Smooth muscle cell (in vitro differentiated cells): ENCODE results near the gene NOXRED1. TPM values are rescaled to one million over a fixed set of nuclear protein-coding genes. Genes with fewer than 3 reads are reported as not detected.

Experiments used
- DNase-seq: peaks from one replicate; lab custom pipeline; 2025; ENCODE audit not compliant: unreplicated experiment; lab: John Stamatoyannopoulos, UW
- H2AFZ ChIP-seq: fragments of 200-600 bp; sonication (generic); 2 replicates; pipeline ENCODE4 v1.6.0; 2016; ENCODE audit warnings: antibody characterized with exemption, low read depth, mild to moderate bottlenecking
- H3F3A ChIP-seq: fragments of 200-600 bp; sonication (generic); 2 replicates; pipeline ENCODE4 v1.6.0; 2017; ENCODE audit warnings: antibody characterized with exemption, low read depth
- H3K27ac ChIP-seq: fragments of 200-600 bp; sonication (generic); 2 replicates; pipeline ENCODE4 v1.5.1; 2016; ENCODE audit warnings: low read depth, mild to moderate bottlenecking
- H3K27me3 ChIP-seq: fragments of 200-600 bp; sonication (generic); 2 replicates; pipeline ENCODE4 v1.6.1; 2016; ENCODE audit warnings: low read depth, mild to moderate bottlenecking
- H3K36me3 ChIP-seq: fragments of 200-600 bp; sonication (generic); 2 replicates; pipeline ENCODE4 v1.5.1; 2016; ENCODE audit warnings: low read depth
- H3K4me1 ChIP-seq: fragments of 200-600 bp; sonication (generic); 2 replicates; pipeline ENCODE4 v1.5.1; 2016; ENCODE audit warnings: low read depth
- H3K4me2 ChIP-seq: fragments of 200-600 bp; sonication (generic); 2 replicates; pipeline ENCODE4 v1.6.0; 2016; ENCODE audit warnings: mild to moderate bottlenecking
- H3K4me3 ChIP-seq: fragments of 200-600 bp; sonication (generic); 2 replicates; pipeline ENCODE4 v1.5.1; 2016; ENCODE audit warnings: mild to moderate bottlenecking
- H3K79me2 ChIP-seq: fragments of 200-600 bp; sonication (generic); 2 replicates; pipeline ENCODE4 v1.6.0; 2016; ENCODE audit warnings: low read depth, mild to moderate bottlenecking
- H3K9ac ChIP-seq: fragments of 200-600 bp; sonication (generic); 2 replicates; pipeline ENCODE4 v1.6.0; 2016; ENCODE audit warnings: low read depth
- H3K9me3 ChIP-seq: fragments of 200-600 bp; sonication (generic); replicated peaks from 2 replicates; pipeline ENCODE4 v1.5.1; 2016; ENCODE audit warnings: low read depth
- H4K20me1 ChIP-seq: fragments of 200-600 bp; sonication (generic); 2 replicates; pipeline ENCODE4 v1.6.0; 2016; ENCODE audit warnings: low read depth
- CTCF ChIP-seq: fragments of 200-600 bp; sonication (generic); IDR thresholded peaks from 2 replicates; pipeline ENCODE4 v1.5.1; 2017; ENCODE audit warnings: borderline replicate concordance, mild to moderate bottlenecking, antibody characterized with exemption; ENCODE audit not compliant: insufficient read depth, poor library complexity, severe bottlenecking
- WGBS: methylation state at CpG from one replicate; pipeline ENCODE4 v1.1.7; 2016; ENCODE audit warnings: low lambda C conversion rate; 5-methylcytosine and 5-hydroxymethylcytosine counted together
- polyA plus RNA-seq: library from polyadenylated mRNA; unstranded; fragments of >200 nt; fragmentation: Nextera tagmentation; extraction: Ambion mirVana; gene quantifications from 2 replicates; pipeline ENCODE4 v1.2.1, GENCODE V29; 2016
- total RNA-seq: library from RNA; depleted of rRNA; stranded (reverse); fragments of >200 nt; gene quantifications from 2 replicates; pipeline ENCODE4 v1.2.3, GENCODE V29; 2014

Gene NOXRED1
- total RNA-seq, result 0.36 and 0.49 TPM in 2 replicates
- 0.14 and 0.33 TPM in 2 replicates for polyA plus RNA-seq

GRCh38 chr14:77423423-77423822 lies at the start of gene NOXRED1:
TSS of gene NOXRED1 (minus strand) at chr14:77423523. CDS start at chr14:77422889, 634 bp downstream.
- WGBS, result 97% methylated on average over 1 of the region's 1 CpG

GRCh38 chr14:77470224-77470870 lies 47.0 kb upstream of the NOXRED1 start:
- Histone ChIP-seq H3K9ac (no peak overlapping the region), H4K20me1 (no peaks in the 10 kb centered on the region), H2AFZ (no peak overlapping the region), H3F3A (no peaks in the 10 kb centered on the region), H3K4me1 (no peaks in the 10 kb centered on the region), H3K36me3 (peaks cover 15% of the 10 kb centered on the region), H3K27me3 (no peaks in the 10 kb centered on the region), H3K27ac (no peak overlapping the region), H3K9me3 (no peaks in the 10 kb centered on the region), H3K79me2 (no peaks in the 10 kb centered on the region), H3K4me3 (no peak overlapping the region), H3K4me2 (no peak overlapping the region)
- no peak for DNase-seq
- WGBS, result 24% methylated on average over 5 of the region's 5 CpGs
- TF ChIP-seq CTCF, result no peak

More at GRCh38 chr14:77423423-77423822, at the start of gene NOXRED1:
- Histone ChIP-seq H3K4me1 (no peaks in the 10 kb centered on the region), H3K9me3 (no peaks in the 10 kb centered on the region), H3K4me2 (no peak within 1 kb of the TSS), H2AFZ (no peak within 1 kb of the TSS), H3K27me3 (no peaks in the 10 kb centered on the region), H3K9ac (no peak within 1 kb of the TSS), H3F3A (no peaks in the 10 kb centered on the region), H3K36me3 (peaks cover 24% of the 10 kb centered on the region), H3K4me3 (no peak within 1 kb of the TSS), H4K20me1 (no peaks in the 10 kb centered on the region), H3K79me2 (no peaks in the 10 kb centered on the region), H3K27ac (no peak within 1 kb of the TSS)
- no peak for TF ChIP-seq CTCF
- no peak for DNase-seq

- H3K9ac ChIP-seq, result no peak overlapping the region
- no peaks in the 10 kb centered on the region for H3F3A ChIP-seq
- no peak for TF ChIP-seq CTCF
- H3K36me3 ChIP-seq, result peaks cover 15% of the 10 kb centered on the region
- H3K4me2 ChIP-seq, result no peak overlapping the region
- H3K79me2 ChIP-seq, result no peaks in the 10 kb centered on the region
- H3K4me1 ChIP-seq, result no peaks in the 10 kb centered on the region
- H3K9me3 ChIP-seq, result no peaks in the 10 kb centered on the region
- H4K20me1 ChIP-seq, result no peaks in the 10 kb centered on the region
- H3K4me3 ChIP-seq, result no peak overlapping the region
- no peaks in the 10 kb centered on the region for H3K27me3 ChIP-seq
- no peak overlapping the region for H3K27ac ChIP-seq
- WGBS, result 87% methylated on average over 1 of the region's 1 CpG
- DNase-seq, result no peak
- no peak overlapping the region for H2AFZ ChIP-seq
Observed at GRCh38 chr14:77469539-77469938, 46.2 kb upstream of the NOXRED1 start.

DNA sequence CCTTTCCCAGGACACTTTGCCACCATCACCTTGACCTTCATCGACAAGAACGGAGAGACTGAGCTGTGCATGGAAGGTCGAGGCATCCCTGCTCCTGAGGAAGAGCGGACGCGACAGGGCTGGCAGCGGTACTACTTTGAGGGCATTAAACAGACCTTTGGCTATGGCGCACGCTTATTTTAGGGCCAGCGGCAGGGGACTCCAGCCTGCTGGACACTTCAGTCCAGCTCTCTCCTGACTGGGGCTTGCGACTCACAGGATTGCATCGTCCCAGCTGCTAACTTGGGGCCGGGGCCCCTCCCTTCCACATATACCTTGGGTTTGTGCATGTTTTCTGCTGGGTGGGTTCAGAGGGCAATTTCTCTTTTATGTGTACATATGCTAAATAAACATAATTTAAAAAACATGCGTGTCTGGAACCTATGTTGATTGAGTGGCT lies 45.8 kb upstream of the NOXRED1 start:
- Histone ChIP-seq H3K4me2 (no peak overlapping the region), H3K79me2 (no peaks in the 10 kb centered on the region), H2AFZ (no peak overlapping the region), H3K9ac (no peak overlapping the region), H4K20me1 (no peaks in the 10 kb centered on the region), H3K4me3 (no peak overlapping the region), H3K27ac (no peak overlapping the region), H3K9me3 (no peaks in the 10 kb centered on the region), H3F3A (no peaks in the 10 kb centered on the region), H3K27me3 (no peaks in the 10 kb centered on the region), H3K36me3 (peaks cover 15% of the 10 kb centered on the region), H3K4me1 (no peaks in the 10 kb centered on the region)
- TF ChIP-seq CTCF, result no peak
- DNase-seq, result no peak
- 92% methylated on average over 14 of the region's 14 CpGs for WGBS
